Umbilical cord (tissue), 2 donors: Measurements from ENCODE around the gene CSTPP1. TPM values are rescaled to one million over a fixed set of nuclear protein-coding genes. Genes with fewer than 3 reads are reported as not detected.

Source experiments
- DNase-seq: peaks from one replicate; pipeline ENCODE4 v3.0.0-alpha.2; 2015; ENCODE audit warnings: low spot score
- total RNA-seq: library from RNA; depleted of rRNA; stranded (reverse); fragments of >200 nt; gene quantifications from one replicate; pipeline ENCODE4 v1.2.3, GENCODE V29; 2014; ENCODE audit warnings: low replicate concordance; ENCODE audit not compliant: insufficient read depth

The CSTPP1 gene
- total RNA-seq, 1 donor from 2014 or later: 51.8 TPM

GRCh38 chr11:47157805-47158204, 221.2 kb downstream of the CSTPP1 start:
- DNase-seq: no peak

DNA sequence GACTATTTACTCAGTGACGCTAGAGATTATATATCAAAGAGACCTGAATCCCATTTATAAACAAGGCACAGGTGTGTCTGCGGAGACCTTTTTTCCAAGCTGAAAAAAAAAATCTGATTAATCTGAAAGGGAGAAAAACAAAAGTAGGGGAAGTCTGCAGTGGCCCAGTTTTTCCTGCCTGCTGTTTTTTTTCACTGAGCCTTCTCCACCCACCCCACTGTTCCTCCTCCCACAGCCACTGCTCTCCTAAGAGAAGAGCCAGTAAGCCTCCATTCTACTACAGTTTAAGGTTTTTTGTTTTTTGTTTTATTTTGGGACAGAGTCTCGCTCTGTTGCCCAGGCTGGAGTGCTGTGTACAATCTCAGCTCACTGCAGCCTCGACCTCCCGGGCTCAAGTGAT, 221.7 kb downstream of the CSTPP1 start:
- DNase-seq: no peak

- DNase-seq: no peak
These were observed 224.2 kb downstream of the CSTPP1 start for GRCh38 chr11:47160753-47161133.

DNA sequence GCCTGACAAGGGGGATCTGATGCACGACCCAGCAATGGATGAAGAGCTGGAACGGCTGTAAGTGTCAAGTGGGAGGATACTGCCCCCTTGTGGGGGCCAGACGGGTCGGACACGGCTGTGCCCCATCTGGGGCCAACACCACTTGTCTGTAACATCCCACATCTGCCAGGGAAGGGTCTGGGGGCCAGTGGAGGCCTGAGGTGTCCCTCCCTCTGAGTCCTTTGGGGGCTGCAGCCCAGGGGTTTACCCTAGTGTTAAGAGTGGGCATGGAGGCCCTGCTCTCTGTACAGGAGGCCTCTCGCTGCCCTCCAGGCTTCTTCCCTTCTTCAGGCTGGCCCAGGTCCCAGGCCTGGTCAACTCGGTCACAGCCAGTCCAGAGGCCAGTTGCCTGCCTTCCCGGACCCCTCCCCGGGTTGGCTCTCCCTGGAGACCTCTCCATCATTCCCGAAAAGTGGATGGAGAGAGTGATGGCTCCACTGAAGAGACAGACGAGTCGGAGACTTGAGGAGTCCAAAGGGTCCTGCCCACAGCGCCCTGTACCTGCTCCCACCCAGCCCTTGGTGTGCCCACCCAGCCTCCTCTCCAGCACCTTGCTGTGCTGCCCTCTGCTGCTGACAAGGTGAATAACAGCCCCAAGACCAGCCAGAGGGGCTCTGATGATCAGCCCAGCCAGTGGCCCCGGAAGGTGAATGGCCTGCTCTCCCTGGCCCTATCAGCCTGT, 224.7 kb downstream of the CSTPP1 start:
- peak; percentile 66 for DNase-seq

DNA sequence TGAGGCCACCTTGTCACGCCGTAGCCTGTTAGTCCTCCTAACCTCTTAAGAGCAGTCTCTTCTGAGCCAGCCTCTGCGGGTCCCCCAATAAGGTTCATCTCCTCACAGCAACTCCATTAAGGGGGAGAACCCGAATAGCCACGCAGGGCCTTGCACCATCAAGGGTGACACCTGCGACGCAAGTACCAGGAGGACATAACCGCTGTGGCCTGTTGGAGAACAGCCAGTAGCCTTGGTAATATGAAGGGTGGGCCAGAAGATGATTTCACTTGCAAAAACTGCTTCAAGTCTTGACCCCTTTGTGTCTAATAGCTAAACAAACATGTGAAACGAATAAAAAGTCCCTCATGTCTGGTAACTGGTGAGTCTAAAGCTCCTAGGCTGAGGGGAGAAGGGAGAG, 225.3 kb downstream of the CSTPP1 start:
- no peak for DNase-seq

- no peak for DNase-seq
These were observed 225.9 kb downstream of the CSTPP1 start for GRCh38 chr11:47162426-47162825.

DNA sequence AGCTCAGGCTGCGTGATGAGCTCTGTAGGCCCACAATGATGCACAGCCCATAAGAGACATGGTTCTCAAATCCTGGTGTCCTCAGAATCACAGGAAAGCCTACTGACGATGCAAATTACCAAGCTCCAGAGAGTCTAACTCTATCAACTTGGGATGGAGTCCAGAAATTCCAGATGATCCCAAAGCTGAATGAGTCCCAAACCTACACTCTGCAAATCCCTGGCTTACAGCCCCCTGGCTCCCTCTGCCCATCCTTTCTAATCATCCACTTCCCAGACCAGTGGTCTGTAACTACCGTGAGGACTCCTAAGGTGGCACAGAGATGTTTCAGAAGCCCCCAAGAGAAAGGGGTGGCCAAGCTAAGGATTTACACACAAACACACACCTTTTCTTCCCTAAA, 226.6 kb downstream of the CSTPP1 start:
- no peak for DNase-seq

DNA sequence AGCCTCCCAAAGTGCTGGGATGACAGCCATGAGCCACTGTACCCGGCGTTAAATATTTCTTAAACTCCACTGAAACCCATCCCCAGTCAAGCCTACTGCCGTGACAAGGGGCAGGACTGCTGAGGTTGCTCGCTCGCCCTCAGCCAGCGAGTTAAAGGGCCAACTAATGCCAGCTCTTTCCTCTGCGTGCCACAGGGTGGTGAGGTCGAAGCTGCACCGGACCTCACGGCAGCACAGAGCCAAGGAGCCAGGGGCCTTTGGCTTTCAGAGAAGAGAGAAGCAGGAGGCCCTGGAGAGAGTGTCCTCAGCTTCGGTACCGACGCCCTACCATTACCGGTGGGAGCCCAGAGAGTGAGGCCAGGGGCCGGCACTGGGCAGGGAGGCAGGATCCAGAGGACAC, 227.3 kb downstream of the CSTPP1 start:
- DNase-seq: no peak

- DNase-seq: no peak
These were observed 227.8 kb downstream of the CSTPP1 start for GRCh38 chr11:47164321-47164720.

DNA sequence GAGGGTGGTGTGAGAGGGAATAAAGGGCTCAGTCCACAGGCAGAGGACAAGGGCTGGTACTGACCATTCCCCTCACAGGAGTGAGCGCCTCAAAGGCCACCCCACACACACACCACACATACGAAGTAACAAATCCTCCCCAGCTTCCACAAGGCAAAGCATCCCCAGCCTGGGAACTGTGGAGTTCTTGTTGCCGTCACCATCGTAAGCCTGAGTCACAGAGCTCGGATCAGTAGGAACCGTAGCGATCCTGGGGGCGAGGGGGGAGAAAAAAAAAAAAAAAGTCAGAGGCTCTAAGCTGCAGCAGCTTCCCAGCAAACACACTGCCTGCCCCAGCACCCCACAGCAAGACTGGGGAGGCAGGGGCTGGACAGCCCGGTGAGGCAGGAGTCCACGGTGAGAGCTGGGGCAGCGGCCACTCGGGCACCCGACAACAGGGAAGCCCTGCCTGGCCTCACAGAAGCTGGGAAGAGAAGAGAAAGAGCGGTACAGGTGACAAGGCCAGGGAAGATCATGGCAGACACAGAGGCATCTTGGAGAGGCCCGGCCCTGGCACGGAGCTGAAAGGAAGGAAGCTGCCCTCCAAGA, 228.8 kb downstream of the CSTPP1 start:
- DNase-seq: no peak

DNA sequence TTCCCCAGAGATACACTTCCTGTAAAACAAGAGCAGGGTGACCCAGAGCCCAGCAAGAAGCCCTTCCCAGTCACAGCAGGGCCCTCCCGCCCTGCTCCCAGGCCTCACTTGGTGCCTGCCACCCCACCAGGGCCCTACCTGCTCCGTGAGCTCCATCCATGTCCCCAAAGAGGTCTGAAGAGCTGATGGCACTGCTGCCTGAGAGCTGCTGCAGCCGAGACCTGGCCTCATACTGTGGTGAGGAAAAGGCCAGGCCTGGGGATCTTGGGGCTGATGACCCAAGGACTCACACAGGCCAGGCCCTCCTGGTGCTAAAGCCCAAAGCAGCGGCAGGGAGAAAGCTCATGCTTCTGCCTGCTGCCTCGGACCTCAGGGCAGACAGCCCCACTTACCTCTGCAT, 229.8 kb downstream of the CSTPP1 start:
- DNase-seq: no peak

DNA sequence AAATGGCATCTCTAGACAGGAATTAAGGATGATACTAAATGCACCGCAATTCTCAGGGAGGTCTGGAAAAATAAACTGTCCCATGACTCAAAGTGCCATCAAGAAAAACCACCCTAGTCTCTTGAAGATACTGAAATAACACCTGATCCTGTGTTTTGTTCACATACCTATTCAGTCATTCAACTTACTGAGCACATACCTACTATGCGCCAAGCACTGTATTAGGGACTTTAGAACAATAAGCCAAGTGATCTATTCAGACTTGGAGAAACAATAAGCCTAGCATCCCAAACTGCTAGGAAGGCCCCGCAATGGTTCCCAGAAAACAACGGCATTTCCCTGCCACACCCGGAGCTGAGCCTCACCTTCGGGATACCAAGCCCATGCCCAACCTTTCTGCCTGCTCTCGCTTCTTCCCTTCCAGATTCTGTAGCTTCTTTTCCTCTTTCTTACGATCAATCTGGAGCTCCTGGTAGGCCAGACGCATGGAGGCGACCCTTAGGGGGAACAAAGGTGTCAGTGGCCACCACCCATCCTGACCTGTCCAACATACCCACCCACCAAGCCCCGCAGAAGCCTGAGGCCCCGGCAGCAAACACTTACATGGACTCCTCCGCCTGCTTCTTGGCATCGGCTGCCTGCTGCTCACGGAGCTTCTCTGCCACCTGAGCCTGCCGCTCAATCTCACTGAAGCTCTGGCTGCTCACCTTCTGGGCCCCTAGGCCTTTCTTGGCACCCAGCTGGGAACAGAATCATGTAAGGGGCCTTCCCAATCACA, 234.7 kb downstream of the CSTPP1 start:
- DNase-seq: no peak

DNA sequence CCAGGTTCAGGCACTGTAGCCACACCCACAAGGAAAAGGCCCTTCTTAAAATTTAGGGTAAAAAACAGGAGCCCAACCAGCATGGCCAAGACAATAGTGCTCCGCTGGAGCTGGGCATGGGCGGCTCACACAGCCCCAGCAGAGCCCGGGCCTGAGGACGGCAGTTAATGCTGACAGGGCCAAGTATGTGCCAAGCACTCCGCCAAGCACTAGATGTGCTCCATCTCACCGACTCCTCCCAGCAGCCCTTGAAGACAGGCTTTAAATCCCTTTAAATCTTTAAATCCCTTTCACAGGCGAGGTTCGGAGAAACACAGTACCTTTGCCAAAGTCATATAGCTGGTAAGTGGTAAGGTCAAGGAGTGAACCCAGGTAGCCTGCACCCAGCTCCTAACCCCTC, 235.3 kb downstream of the CSTPP1 start:
- peak; percentile 76 for DNase-seq

- DNase-seq: no peak
These were observed 236.3 kb downstream of the CSTPP1 start for GRCh38 chr11:47172740-47173336.

GRCh38 chr11:47175746-47176327, 239.3 kb downstream of the CSTPP1 start:
- no peak for DNase-seq

DNA sequence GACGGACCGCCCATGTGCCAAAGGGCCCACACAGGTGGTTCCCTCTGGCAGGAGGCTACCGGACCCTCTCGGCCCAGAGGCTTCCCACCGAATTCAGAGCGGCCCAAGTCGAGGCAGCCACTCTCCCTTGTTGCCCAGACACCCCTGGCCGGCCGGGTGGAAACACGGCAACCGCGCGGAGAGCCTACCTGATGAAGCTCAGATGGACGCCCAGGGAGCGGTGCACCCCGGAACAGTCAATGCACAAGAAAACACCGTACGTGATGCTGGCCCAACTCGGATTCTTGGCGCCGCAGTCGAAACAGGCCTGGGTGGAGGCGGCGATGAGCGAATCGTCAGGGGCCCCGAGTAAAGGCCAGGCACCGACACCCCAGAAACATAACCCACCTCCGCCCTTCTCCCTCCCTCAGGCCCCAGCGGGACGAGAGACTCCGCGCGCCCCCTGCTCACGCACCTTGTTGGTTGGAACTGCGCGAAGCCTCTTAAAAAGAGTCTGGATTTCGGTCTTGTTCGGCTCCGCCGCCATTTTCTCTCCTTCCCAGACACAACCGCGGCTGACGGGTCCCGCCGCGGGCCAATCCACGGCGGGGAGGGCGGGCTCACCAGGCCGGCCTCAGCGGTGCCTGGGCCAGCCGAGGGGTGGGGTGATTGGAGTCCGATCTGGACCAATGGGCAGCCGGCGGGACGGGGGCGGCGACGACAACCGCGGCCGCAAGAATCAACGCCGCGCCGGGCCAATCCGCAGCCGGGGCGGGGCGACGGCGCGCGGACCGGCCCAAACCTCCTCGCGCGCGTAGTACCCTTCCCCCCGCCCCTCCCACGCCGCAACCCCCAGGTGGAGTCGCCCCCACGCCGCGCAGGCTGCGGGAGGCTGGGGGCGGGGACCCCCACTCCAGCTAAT, 240.0 kb downstream of the CSTPP1 start, which contains the start of gene ARFGAP2:
ARFGAP2 (minus strand) TSS at position 552 of the 901 bp plus-strand sequence; CDS start at position 526, 26 bp downstream.
- peak; percentile 98 for DNase-seq

DNA sequence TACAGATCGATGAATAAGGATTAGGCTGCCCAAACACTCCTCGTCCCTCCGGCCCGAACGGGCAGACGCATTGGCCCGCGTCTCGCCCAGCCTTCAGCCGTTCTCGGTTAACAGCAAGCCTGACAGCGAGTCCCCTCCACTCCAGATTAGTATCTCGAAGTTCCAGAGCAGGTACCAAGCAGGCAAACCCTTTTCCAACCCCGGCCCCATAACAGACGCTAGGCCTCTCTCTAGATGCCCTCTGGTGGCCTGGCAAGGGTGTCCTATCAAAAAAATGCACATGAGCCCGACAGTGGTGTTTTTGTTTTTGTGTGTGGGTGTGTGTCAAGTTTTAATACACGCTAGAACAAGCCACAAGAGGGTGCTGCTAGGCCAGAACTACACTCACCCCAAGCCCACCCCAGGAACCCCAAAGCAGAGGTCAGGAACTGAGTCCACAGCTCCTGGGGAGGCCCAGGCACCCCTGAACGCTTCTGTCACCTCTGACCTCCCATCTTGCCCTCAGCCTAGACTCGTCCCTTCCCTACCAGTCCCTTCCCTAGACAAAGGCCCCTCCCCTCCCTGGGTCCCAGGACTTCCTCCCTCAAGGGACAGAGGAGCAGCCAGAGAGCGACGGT, 240.8 kb downstream of the CSTPP1 start:
- DNase-seq: peak; percentile 86

DNA sequence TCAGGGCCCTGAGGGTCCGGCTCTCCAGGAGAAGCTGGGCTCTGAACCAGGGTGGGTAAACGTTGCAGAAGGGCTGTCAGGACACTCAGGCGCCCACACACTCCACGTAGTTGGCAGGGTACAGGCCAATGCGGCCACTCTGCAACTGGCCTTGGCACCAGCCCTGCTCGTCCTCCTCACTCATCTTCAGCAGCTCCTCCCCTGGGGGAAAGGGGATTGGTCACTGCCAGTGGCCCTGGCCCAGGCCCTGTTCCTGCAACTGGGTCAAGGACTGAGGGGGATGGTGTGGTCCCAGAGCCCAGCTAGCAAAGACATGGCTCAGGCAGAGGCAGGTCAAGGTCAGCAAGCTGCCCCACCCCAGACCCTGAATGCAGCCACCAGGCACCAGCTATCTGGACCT, 241.3 kb downstream of the CSTPP1 start:
- DNase-seq: no peak

DNA sequence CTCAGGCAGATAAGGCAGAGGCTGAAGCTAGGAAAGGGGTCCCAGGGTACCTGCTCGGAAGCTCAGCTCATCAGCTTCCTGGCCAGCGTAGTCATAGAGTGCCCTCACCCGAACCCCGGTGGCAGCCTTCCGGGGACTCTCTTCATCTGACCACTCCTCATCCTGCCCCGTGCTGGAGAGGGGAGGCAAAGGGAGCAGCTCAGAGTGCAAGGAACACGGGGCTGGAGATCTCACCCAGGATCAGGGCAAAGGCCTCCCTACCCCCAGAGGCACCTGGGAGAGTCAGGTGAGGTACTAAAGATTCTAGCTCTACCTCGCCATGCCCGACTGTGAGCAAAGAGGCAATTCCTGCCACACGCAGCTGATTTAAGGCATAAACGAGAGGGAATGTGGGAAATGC, 241.8 kb downstream of the CSTPP1 start:
- DNase-seq: no peak
